HEK293 (cell line): ENCODE measurements around the gene PKIG.

Source experiments
- CTCF ChIP-seq: fragments of 450-650 bp; formaldehyde crosslinking; IDR thresholded peaks from 2 replicates; pipeline ENCODE4 v1.5.1; 2016; ENCODE audit warnings: missing biosample characterization, missing genetic modification characterization
- MZF1 ChIP-seq: fragments of 450-650 bp; formaldehyde crosslinking; IDR thresholded peaks from 2 replicates; pipeline ENCODE4 v1.5.1; 2017; ENCODE audit warnings: missing biosample characterization, missing genetic modification characterization, borderline replicate concordance
- PBX3 ChIP-seq: sonication (generic); formaldehyde crosslinking; IDR thresholded peaks from 2 replicates; pipeline ENCODE4 v1.8.1; 2022; ENCODE audit warnings: mild to moderate bottlenecking, moderate library complexity, missing genetic modification reagents
- PRDM1 ChIP-seq: fragments of 450-650 bp; formaldehyde crosslinking; IDR thresholded peaks from 2 replicates; pipeline ENCODE4; 2016; ENCODE audit warnings: missing biosample characterization, missing genetic modification characterization
- ZBTB8A ChIP-seq: fragments of 450-650 bp; formaldehyde crosslinking; IDR thresholded peaks from 2 replicates; pipeline ENCODE4 v1.5.1; 2016; ENCODE audit warnings: missing biosample characterization, missing genetic modification characterization
- ZNF138 ChIP-seq: fragments of 450-650 bp; formaldehyde crosslinking; IDR thresholded peaks from 2 replicates; pipeline ENCODE4 v1.5.1; 2016; ENCODE audit warnings: missing biosample characterization, missing genetic modification characterization, borderline replicate concordance

GRCh38 chr20:44625361-44625760 lies 43.0 kb downstream of the PKIG start:
- TF ChIP-seq CTCF (no peak), ZNF138 (tag by site-specific recombination) (no peak), MZF1 (tag by site-specific recombination) (no peak), ZBTB8A (tag by site-specific recombination) (no peak), PBX3 (CRISPR knock-in tag) (no peak), PRDM1 (no peak)
